H4 (cell line): Measurements from ENCODE around the gene TLNRD1. TPM values are rescaled to one million over a fixed set of nuclear protein-coding genes. Genes with fewer than 3 reads are reported as not detected.

Experiments used
- DNase-seq: peaks from one replicate; pipeline ENCODE4 v3.0.0-alpha.2; 2015; ENCODE audit warnings: low spot score
- total RNA-seq: library from RNA; depleted of rRNA; stranded (reverse); fragments of >200 nt; shearing (Covaris generic); gene quantifications from 2 replicates; pipeline ENCODE4 v1.2.3, GENCODE V29; 2014

The TLNRD1 gene
- total RNA-seq, 1 experiment from 2014 or later = 2.7 TPM

- DNase-seq = no peak
These were observed 1.2 kb downstream of the TLNRD1 start for GRCh38 chr15:81002009-81002330.

GRCh38 chr15:81002331-81003096 is 1.8 kb downstream of the TLNRD1 start:
- no peak for DNase-seq

- DNase-seq = no peak
These were observed 2.3 kb downstream of the TLNRD1 start for GRCh38 chr15:81003097-81003350.

- DNase-seq = no peak
These were observed 5.4 kb downstream of the TLNRD1 start for GRCh38 chr15:81006124-81006523.

- DNase-seq = no peak
These were observed 6.8 kb downstream of the TLNRD1 start for GRCh38 chr15:81007428-81008064.

GRCh38 chr15:81008312-81008711 is 7.6 kb downstream of the TLNRD1 start:
- DNase-seq = no peak

- DNase-seq = no peak
These were observed 9.4 kb downstream of the TLNRD1 start for GRCh38 chr15:81010086-81010485.

- no peak for DNase-seq
These were observed 10.9 kb downstream of the TLNRD1 start for GRCh38 chr15:81011593-81011992.

- DNase-seq = no peak
These were observed 11.9 kb downstream of the TLNRD1 start for GRCh38 chr15:81012588-81012987.

GRCh38 chr15:81013396-81013929 is 12.7 kb downstream of the TLNRD1 start:
- no peak for DNase-seq

GRCh38 chr15:81014446-81015093 is 13.8 kb downstream of the TLNRD1 start:
- DNase-seq = no peak

- DNase-seq = no peak
These were observed 15.1 kb downstream of the TLNRD1 start for GRCh38 chr15:81015621-81016488.

GRCh38 chr15:81016489-81017068 is 15.9 kb downstream of the TLNRD1 start:
- DNase-seq = no peak

- DNase-seq = no peak
These were observed 17.5 kb downstream of the TLNRD1 start for GRCh38 chr15:81018197-81018596.

- DNase-seq = no peak
These were observed 20.6 kb downstream of the TLNRD1 start for GRCh38 chr15:81021321-81021720.

- DNase-seq = no peak
These were observed 23.0 kb downstream of the TLNRD1 start for GRCh38 chr15:81023483-81024264.

GRCh38 chr15:81024265-81024872 is 23.6 kb downstream of the TLNRD1 start:
- DNase-seq = no peak

GRCh38 chr15:81024936-81025335 is 24.2 kb downstream of the TLNRD1 start:
- DNase-seq = no peak

GRCh38 chr15:81025721-81026370 is 25.1 kb downstream of the TLNRD1 start:
- DNase-seq = no peak
